ENCODE results near the gene TGFBRAP1.

GRCh38 chr2:105242286-105242993 lies 87.1 kb downstream of the TGFBRAP1 start:
- TF ChIP-seq POLR2A (IDR thresholded peaks at IDR 0.05) (no peak), CTCF (IDR thresholded peaks at IDR 0.05) (no peak)

Data from Peyer's patch (tissue), 4 donors.